Coronary artery (tissue), 2 donors: ENCODE measurements around the gene BID.

ENCODE experiments used
- DNase-seq: peaks from one replicate; pipeline ENCODE4 v3.0.0-alpha.2; 2017; ENCODE audit warnings: low spot score
- H3K27ac ChIP-seq, 2 donors: fragments of 200-600 bp; sonication (generic); one replicate each; pipeline ENCODE4 v1.5.1; 2016 to 2019
- H3K4me3 ChIP-seq: fragments of 200-600 bp; sonication (generic); 2 replicates; pipeline ENCODE4 v1.5.1; 2016; ENCODE audit warnings: mild to moderate bottlenecking, moderate library complexity
- CTCF ChIP-seq: fragments of 200-600 bp; sonication (generic); IDR thresholded peaks from one replicate; pipeline ENCODE4 v1.5.1; 2019; ENCODE audit warnings: antibody characterized with exemption

Gene BID

GRCh38 chr22:17803609-17804270 is 29.5 kb upstream of the BID start:
- Histone ChIP-seq H3K27ac (no peak overlapping the region), H3K4me3 (no peak overlapping the region)
- TF ChIP-seq CTCF = no peak
- DNase-seq = no peak

GRCh38 chr22:17802822-17803221 is 28.6 kb upstream of the BID start:
- Histone ChIP-seq H3K27ac (no peak overlapping the region), H3K4me3 (no peak overlapping the region)
- no peak for TF ChIP-seq CTCF
- DNase-seq = no peak

GRCh38 chr22:17802411-17802810 is 28.1 kb upstream of the BID start:
- no peak for TF ChIP-seq CTCF
- no peak overlapping the region for H3K27ac ChIP-seq
- no peak for DNase-seq

GRCh38 chr22:17797721-17798559 is 23.7 kb upstream of the BID start:
- Histone ChIP-seq H3K4me3 (no peak overlapping the region), H3K27ac (no peak overlapping the region)
- no peak for DNase-seq
- no peak for TF ChIP-seq CTCF

More at GRCh38 chr22:17802411-17802810, 28.1 kb upstream of the BID start:
- H3K4me3 ChIP-seq = no peak overlapping the region

GRCh38 chr22:17796695-17797094 is 22.4 kb upstream of the BID start:
- Histone ChIP-seq H3K4me3 (no peak overlapping the region), H3K27ac (no peak overlapping the region)
- no peak for TF ChIP-seq CTCF
- no peak for DNase-seq

- no peak overlapping the region for H3K27ac ChIP-seq
- no peak for TF ChIP-seq CTCF
- H3K4me3 ChIP-seq = no peak overlapping the region
- DNase-seq = no peak
Observed at GRCh38 chr22:17795661-17796548, 21.6 kb upstream of the BID start.
